Measurements from ENCODE around the gene MDM2. TPM values are rescaled to one million over a fixed set of nuclear protein-coding genes. Genes with fewer than 3 reads are reported as not detected.

MDM2 gene
- polyA plus RNA-seq, 3 donors, result 16.2 to 39.9 (median 27.6) TPM

DNA sequence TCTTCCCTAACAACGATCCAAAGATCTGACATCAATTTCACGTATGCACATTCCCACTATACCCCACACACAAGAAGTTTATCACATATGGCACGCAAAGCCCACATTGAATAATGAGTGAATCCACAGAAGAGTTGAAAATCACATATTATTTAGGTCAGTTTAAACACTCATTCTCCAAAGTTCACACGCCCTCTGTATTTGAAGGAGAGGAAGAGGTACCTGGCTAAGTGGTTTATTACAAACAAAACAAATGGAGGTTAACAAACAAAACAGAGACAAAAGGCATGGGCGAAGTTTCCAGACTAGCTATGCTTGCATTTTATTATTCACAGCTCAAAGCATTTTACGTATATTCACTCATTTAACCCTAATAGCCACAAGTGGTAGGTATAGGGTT lies 83.2 kb downstream of the MDM2 start:
- H3K9me3 ChIP-seq (replicated peaks in 1 of 2; ENCODE audit: control insufficient read depth in 1 of 2, insufficient read depth in 1 of 2, low read length in 2 of 2), result no peaks in the 10 kb centered on the region
- DNase-seq, result no peak
- peaks cover 7% of the 10 kb centered on the region for H3K4me1 Mint-ChIP-seq
- H3K4me2 ChIP-seq (replicated peaks; ENCODE audit: extremely low read depth, low read length, poor library complexity, severe bottlenecking), result no peak overlapping the region
- H3K79me2 ChIP-seq (ENCODE audit: insufficient read depth, low read length), result no peaks in the 10 kb centered on the region
- no peaks in the 10 kb centered on the region for H3K36me3 ChIP-seq (replicated peaks in 1 of 2; ENCODE audit: control insufficient read depth in 1 of 2, insufficient read depth in 2 of 2, low read length in 2 of 2)
- no peak overlapping the region for H2AFZ ChIP-seq (ENCODE audit: insufficient read depth, low read depth, low read length, poor library complexity, severe bottlenecking)
- intact Hi-C loops (cut with micrococcal nuclease), result no loop called here
- TF ChIP-seq, protein P1, sequence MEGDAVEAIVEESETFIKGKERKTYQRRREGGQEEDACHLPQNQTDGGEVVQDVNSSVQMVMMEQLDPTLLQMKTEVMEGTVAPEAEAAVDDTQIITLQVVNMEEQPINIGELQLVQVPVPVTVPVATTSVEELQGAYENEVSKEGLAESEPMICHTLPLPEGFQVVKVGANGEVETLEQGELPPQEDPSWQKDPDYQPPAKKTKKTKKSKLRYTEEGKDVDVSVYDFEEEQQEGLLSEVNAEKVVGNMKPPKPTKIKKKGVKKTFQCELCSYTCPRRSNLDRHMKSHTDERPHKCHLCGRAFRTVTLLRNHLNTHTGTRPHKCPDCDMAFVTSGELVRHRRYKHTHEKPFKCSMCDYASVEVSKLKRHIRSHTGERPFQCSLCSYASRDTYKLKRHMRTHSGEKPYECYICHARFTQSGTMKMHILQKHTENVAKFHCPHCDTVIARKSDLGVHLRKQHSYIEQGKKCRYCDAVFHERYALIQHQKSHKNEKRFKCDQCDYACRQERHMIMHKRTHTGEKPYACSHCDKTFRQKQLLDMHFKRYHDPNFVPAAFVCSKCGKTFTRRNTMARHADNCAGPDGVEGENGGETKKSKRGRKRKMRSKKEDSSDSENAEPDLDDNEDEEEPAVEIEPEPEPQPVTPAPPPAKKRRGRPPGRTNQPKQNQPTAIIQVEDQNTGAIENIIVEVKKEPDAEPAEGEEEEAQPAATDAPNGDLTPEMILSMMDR (IDR thresholded peaks at IDR 0.05), result no peak
- H3K9ac ChIP-seq (ENCODE audit: insufficient read depth, low read length, poor library complexity, severe bottlenecking), result no peak overlapping the region
- no peaks in the 10 kb centered on the region for H3K4me1 ChIP-seq (ENCODE audit: control insufficient read depth in 1 of 2, insufficient read depth in 2 of 2, low read length in 2 of 2)
- H3K4me3 ChIP-seq (replicated peaks in 1 of 3; ENCODE audit: low read depth in 2 of 3, low read length in 3 of 3), result no peak overlapping the region
- WGBS (ENCODE audit: insufficient coverage), result 86% methylated on average over 3 of the region's 6 CpGs
- H3K27ac ChIP-seq (ENCODE audit: low read depth in 1 of 2, low read length in 2 of 2), result no peak overlapping the region
- peaks cover 14 to 15% of the 10 kb centered on the region in 2 donors for H3K36me3 Mint-ChIP-seq
- peaks cover 0 to 2% (median 0%) of the 10 kb centered on the region in 7 donors for H3K9me3 Mint-ChIP-seq
- H3K27ac Mint-ChIP-seq, result no peak overlapping the region
- H4K20me1 ChIP-seq (ENCODE audit: insufficient read depth, low read length), result no peaks in the 10 kb centered on the region
- peaks cover 0 to 3% (median 0%) of the 10 kb centered on the region in 3 donors for H3K27me3 Mint-ChIP-seq (ENCODE audit: low read depth in 3 of 3)
- no peaks in the 10 kb centered on the region for H3K27me3 ChIP-seq (ENCODE audit: control insufficient read depth in 2 of 2, insufficient read depth in 2 of 2, low read length in 2 of 2)
- no peak overlapping the region for H3K4me3 Mint-ChIP-seq

DNA sequence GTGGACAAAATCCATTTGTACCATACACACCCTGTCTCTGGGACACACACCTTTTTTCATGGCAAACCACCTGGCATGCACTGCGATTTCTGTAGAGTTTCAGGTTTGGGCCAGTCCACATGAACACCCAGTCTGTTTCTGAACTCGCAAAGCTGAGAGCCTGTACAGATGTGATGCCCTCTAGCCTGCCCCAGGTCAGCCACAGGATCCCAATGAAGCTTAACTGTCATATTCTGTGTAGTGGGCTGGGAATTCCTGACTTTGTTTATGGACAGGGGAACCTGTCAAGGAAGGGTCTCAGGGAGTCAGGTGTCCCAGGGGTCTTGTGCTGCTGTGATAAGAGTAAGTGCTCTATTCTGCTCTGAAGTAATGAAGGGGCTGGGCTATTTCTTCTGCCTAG lies 85.2 kb downstream of the MDM2 start:
- Histone ChIP-seq H3K4me3 (replicated peaks in 1 of 3; ENCODE audit: low read depth in 2 of 3, low read length in 3 of 3) (no peak overlapping the region), H3K27me3 (ENCODE audit: control insufficient read depth in 2 of 2, insufficient read depth in 2 of 2, low read length in 2 of 2) (no peaks in the 10 kb centered on the region), H3K9ac (ENCODE audit: insufficient read depth, low read length, poor library complexity, severe bottlenecking) (no peak overlapping the region), H3K27ac (ENCODE audit: low read depth in 1 of 2, low read length in 2 of 2) (no peak overlapping the region), H3K4me1 (ENCODE audit: control insufficient read depth in 1 of 2, insufficient read depth in 2 of 2, low read length in 2 of 2) (peaks cover 8 to 15% of the 10 kb centered on the region in 2 donors), H3K36me3 (replicated peaks in 1 of 2; ENCODE audit: control insufficient read depth in 1 of 2, insufficient read depth in 2 of 2, low read length in 2 of 2) (no peaks in the 10 kb centered on the region), H4K20me1 (ENCODE audit: insufficient read depth, low read length) (no peaks in the 10 kb centered on the region), H2AFZ (ENCODE audit: insufficient read depth, low read depth, low read length, poor library complexity, severe bottlenecking) (no peak overlapping the region), H3K4me2 (replicated peaks; ENCODE audit: extremely low read depth, low read length, poor library complexity, severe bottlenecking) (no peak overlapping the region), H3K9me3 (replicated peaks in 1 of 2; ENCODE audit: control insufficient read depth in 1 of 2, insufficient read depth in 1 of 2, low read length in 2 of 2) (no peaks in the 10 kb centered on the region), H3K79me2 (ENCODE audit: insufficient read depth, low read length) (peaks cover 5% of the 10 kb centered on the region)
- TF ChIP-seq, protein P1 (IDR thresholded peaks at IDR 0.05), result no peak
- Mint-ChIP-seq H3K36me3 (peaks cover 16 to 18% of the 10 kb centered on the region in 2 donors), H3K4me1 (peaks cover 20% of the 10 kb centered on the region), H3K27ac (no peak overlapping the region), H3K9me3 (peaks cover 0 to 2% (median 0%) of the 10 kb centered on the region in 7 donors), H3K4me3 (no peak overlapping the region), H3K27me3 (ENCODE audit: low read depth in 3 of 3) (peaks cover 0 to 3% (median 0%) of the 10 kb centered on the region in 3 donors)
- WGBS (ENCODE audit: insufficient coverage), result 92% methylated on average over 2 of the region's 2 CpGs
- DNase-seq, result no peak
- intact Hi-C loops (cut with micrococcal nuclease), result no loop called here
